Measurements from ENCODE around the gene DAB1.

DNA sequence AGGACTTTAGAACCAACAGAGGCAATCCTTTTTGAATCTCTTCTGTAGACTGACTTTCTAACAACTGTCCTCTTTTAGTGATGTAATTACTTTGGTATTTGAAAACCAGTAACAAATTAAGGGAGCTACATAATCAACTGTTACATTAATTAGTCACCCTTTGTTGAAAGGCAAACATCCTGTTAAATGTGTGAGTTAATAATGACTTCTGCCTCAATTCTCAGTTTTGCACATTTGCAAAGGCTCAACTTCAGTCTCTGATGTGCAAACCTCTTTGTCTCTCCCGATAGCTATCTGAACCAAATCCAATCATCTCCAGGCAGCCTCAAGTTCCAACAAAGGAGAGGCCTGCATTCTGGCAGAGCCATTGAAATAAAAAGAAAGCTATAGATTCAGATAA lies 322.7 kb downstream of the DAB1 start:
- TF ChIP-seq CTCF (IDR thresholded peaks at IDR 0.05 in 2 of 3, conservative IDR thresholded peaks at IDR 0.05 in 1 of 3; ENCODE audit: control insufficient read depth in 2 of 3, extremely low read depth in 1 of 3, insufficient read depth in 1 of 3, low read depth in 3 of 3, low read length in 3 of 3), result no peak
- no peak for TF ChIP-seq POLR2A (IDR thresholded peaks at IDR 0.05; ENCODE audit: low read depth, low read length)
- TF ChIP-seq TCF7 (IDR thresholded peaks at IDR 0.05; ENCODE audit: borderline replicate concordance), result no peak
- TF ChIP-seq TARDBP (IDR thresholded peaks at IDR 0.05; ENCODE audit: borderline replicate concordance), result no peak
- no peak for TF ChIP-seq SRF (IDR thresholded peaks at IDR 0.05; ENCODE audit: low read depth in 2 of 2, low read length in 2 of 2)
- no peak for TF ChIP-seq NFYB (IDR thresholded peaks at IDR 0.05; ENCODE audit: insufficient read depth, low read depth, low read length)
- TF ChIP-seq PAX8 (IDR thresholded peaks at IDR 0.05), result no peak
- TF ChIP-seq CREM (IDR thresholded peaks at IDR 0.05; ENCODE audit: low read depth), result no peak
- TF ChIP-seq ZBTB33 (IDR thresholded peaks at IDR 0.05), result no peak
- TF ChIP-seq SUZ12 (IDR thresholded peaks at IDR 0.05; ENCODE audit: unreplicated experiment), result no peak
- TF ChIP-seq BCLAF1 (IDR thresholded peaks at IDR 0.05), result no peak
